Posterior vena cava (tissue), 2 donors: ENCODE data around the gene EFEMP1. TPM values are rescaled to one million over a fixed set of nuclear protein-coding genes. Genes with fewer than 3 reads are reported as not detected.

Experiments
- DNase-seq: peaks from one replicate; pipeline ENCODE4 v3.0.0-alpha.2; 2020; ENCODE audit warnings: low spot score
- intact Hi-C, 2 donors: fragments of 100-400 bp; cut with DNase I; formaldehyde crosslinking; loops; one replicate each; pipeline versions ENCODE4 v1.14.1 to v1.14.2; 2022 to 2023
- long read RNA-seq, 2 donors: library from polyadenylated mRNA; unstranded; transcript quantifications; one replicate each; pipeline ENCODE4 v2.0.0, GENCODE V29; 2020 to 2021
- total RNA-seq, 2 donors: library from RNA; stranded (reverse); fragmentation: NEBNext Ultra II Directional; extraction: Animal tissue kit (Norgen Biotek cat#: 25700); gene quantifications; one replicate each; pipeline ENCODE4 v1.2.1, GENCODE V29; 2021
- donor health status: DM: yes; HTN: yes; CAD: no.
- donor health status: DM: yes; HTN: yes; CAD: no.

EFEMP1 gene, protein sequence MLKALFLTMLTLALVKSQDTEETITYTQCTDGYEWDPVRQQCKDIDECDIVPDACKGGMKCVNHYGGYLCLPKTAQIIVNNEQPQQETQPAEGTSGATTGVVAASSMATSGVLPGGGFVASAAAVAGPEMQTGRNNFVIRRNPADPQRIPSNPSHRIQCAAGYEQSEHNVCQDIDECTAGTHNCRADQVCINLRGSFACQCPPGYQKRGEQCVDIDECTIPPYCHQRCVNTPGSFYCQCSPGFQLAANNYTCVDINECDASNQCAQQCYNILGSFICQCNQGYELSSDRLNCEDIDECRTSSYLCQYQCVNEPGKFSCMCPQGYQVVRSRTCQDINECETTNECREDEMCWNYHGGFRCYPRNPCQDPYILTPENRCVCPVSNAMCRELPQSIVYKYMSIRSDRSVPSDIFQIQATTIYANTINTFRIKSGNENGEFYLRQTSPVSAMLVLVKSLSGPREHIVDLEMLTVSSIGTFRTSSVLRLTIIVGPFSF
- total RNA-seq: 100 to 1,000 TPM; 327 to 476 TPM
- long read RNA-seq, donor 1, transcript EFEMP1-202 (11 exons, 3,024 nt): major isoform, 144 of 284 reads
- long read RNA-seq, donor 1, transcript EFEMP1-201 (12 exons, 1,820 nt): minor isoform, 82 of 284 reads
- long read RNA-seq, donor 1, partial matches to known transcripts: 33 of 284 reads
- long read RNA-seq, donor 1, other reads (novel, unspliced or antisense): 25 of 284 reads
- long read RNA-seq, donor 2, transcript EFEMP1-201 (12 exons, 1,820 nt): minor isoform, 223 of 853 reads
- long read RNA-seq, donor 2, transcript EFEMP1-202 (11 exons, 3,024 nt): major isoform, 444 of 853 reads
- long read RNA-seq, donor 2, partial matches to known transcripts: 46 of 853 reads
- long read RNA-seq, donor 2, other reads (novel, unspliced or antisense): 138 of 853 reads

DNA sequence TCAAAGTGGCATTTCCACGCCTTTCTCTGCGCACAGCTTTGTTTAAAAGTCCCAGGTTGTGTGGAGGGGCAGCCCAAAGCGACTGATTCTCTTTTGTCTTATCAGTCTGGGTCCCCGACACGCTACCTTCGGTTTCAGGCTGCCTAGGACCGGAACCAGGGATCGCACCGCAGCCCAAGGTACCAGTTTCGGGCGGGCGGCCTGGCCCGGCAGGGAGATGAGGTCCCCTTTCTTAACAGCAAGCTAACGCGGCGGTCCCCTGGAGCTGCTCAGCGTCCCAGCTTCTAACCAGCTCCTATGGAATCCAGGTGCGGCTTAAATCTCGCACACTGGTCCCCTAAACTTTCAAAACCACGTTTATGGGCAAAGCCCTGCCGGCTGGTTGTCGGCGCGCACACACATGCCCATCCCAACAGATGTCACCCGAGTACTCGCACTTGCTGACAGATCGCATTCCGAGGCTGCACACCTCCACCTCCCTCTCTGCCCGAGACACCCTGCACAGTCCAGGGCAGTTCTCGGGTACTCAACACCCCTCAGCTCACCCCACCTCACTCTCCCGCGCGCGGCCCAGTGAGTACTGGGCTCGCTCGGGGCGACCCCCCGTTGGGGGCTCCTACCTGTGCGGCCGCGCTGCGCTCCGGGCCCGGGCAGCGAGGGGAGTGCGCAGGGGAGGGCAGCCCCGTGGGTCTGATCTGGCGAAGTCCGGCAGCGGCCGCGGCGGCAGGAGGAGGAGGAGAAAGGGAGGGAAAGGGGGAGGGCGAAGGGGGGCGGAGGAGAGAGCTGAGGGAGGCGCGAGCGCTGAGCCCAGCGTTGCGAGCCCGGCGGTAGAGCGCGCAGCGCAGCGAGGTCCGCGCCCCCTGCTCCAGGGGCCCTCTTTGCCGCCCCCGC, at the start of gene EFEMP1:
Gene EFEMP1 (minus strand): TSS at position 692 of the 891 bp plus-strand sequence. CDS start 1,342 bp downstream, outside the sequence.
- intact Hi-C loops: no loop called here
- peak; percentile 91 for DNase-seq

DNA sequence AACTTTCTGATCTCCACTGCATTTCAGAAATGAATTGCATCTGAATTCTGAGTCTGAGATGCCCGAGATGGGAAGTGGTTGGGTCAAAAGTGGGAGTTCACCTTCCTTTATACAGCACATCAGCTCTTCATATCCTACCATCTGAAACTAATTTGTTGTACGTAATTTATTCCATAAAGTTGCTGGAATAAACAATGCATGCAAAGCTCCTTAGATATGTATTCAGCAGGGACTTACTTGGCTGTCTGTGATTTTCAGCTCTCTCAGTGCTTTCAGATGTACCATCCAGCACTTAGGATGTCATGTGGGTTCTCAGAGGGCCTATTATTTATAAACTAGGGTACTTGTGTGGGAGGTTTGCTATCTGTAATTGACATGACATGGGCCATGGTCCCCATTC, 46.9 kb upstream of the EFEMP1 start:
- no peak for DNase-seq

DNA sequence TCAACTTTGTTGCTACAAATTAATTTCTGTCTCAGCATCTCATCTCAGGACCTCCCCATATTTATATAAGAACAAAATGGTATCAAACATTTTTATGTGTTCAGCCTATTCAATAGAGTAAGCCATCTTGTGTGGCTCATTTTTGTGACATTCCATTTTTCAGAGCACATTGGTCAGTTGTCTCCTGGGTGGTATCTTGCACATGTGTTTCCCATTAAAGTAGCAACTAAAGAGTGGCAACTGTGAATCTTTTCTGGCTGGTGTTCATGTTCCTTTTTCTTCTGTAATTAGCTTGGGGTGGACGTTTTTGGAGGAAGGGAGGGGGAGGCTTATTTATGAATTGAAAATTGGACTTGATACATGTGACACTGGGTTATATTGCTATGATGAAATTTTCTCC, 45.4 kb upstream of the EFEMP1 start:
- intact Hi-C loops: no loop called here
- no peak for DNase-seq

More for the DNA sequence above, 46.9 kb upstream of the EFEMP1 start:
- intact Hi-C loops: no loop called here

DNA sequence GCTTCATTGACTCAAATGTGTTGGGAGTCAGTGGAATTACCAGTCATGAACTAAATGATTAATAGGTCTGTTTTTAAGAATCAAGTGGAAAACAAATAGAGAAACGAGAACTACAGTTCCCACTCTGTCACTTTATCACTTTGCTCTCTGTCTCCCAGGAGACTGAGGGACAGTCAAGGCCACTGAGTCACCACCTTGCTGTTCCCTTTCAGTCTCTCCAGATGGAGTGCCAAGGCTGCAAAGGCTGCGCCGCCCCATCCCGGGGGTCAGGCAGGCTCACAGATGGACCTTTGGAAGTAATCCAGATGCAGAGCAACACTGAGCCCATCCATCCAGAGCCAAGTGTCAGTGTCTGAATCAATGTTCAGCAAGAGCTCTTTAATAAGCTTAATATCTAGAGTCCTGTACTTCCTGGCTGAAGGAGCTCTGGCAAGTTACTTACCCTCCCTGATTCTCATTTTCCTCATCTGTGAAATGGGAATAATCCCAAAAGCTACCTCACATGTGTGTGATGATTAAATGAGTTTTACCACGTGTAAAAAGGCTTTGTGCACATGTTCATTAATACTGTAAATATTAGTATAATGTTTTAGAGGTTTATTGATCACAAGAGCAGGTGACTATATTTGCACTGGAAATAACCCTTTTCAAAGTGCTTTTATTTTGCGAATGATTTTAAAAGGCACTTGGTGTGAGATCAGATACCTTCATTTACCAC, 43.0 kb upstream of the EFEMP1 start:
- peak; percentile 87 for DNase-seq
- intact Hi-C loops: no loop called here

DNA sequence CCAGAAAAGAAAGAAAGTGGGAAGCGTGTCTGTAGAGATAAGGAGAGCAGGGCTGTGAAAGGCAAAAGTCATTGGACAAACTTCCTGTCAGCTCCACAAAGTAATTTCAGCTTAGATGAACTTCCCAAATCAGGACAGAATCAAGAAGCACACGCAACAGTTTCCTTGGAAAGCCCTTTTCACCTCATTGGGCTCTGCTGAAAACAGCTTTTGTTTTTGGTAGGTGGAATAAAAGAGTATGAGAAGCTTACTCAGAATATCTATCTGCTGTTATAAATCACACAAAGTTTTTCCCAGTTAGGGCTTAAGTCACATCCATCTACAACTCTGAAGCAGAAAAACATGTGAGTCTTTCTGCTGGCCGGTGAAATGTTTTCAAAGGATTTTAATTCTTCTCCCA, 42.4 kb upstream of the EFEMP1 start:
- intact Hi-C loops: no loop called here
- no peak for DNase-seq

DNA sequence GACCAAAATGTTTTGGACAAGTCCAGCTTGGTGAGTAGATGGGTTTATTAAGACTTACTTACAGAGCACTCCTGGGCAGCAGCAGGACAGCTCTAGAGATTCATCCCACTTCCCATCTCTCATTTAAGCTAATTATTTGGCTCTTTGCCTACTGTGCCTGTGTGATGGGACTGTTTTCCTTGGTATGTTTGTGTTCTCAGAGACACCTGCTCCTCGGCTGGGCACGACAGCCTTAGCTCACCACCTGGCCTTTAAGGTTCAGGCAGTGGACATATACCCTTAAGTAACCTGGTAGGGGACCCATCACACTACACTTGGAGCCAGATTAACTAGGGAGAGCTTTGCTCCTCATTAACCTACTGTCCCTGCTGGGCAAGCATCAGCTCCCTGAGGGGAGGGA, 41.7 kb upstream of the EFEMP1 start:
- intact Hi-C loops: no loop called here
- DNase-seq: no peak

DNA sequence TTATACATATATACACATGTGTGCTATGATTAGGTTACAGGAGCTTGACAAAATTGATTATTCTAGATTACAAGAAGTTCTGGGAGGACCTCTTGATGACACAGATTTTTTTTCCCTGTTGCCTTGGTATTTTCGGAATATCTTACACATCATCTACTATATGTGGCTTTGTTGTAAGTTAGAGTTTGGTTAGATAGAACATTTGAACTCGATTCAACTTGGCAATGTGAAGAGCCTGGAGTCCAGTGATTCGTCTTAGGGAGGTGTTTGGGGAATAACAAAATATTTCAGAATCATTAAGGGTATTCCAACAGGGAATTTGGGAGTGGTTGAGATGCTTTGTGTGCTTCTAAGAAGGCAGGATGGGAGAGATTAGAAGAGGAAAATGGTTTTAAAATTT, 39.3 kb upstream of the EFEMP1 start:
- intact Hi-C loops: no loop called here
- DNase-seq: no peak

DNA sequence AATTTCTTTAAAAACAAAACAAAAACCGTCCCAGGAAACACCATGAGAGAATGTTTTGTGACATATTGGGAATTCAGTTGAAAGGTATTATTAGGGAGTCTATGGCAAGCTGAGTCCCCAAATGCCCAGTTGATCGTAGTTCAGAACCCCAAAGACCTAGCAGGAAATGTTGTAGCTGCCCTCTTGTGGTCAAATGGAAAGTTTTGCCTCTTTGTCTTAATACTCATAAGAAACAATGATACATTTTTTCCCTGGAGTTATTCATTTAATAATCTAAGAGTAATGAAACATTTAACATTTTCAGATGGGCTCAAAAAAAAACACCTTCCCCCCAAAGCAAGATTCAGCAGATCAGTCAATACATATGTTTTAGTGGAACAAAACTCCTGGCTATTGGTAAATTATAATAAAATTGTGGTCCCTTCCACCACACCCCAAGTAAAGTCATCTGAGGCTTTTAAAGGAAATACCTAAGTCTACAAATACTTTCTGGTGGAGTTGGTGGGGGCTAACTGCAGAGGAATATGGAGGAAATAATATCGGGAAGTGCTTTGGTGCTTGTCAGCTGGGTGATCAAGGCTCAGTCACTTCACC, 37.8 kb upstream of the EFEMP1 start:
- DNase-seq: no peak
- intact Hi-C loops: no loop called here

DNA sequence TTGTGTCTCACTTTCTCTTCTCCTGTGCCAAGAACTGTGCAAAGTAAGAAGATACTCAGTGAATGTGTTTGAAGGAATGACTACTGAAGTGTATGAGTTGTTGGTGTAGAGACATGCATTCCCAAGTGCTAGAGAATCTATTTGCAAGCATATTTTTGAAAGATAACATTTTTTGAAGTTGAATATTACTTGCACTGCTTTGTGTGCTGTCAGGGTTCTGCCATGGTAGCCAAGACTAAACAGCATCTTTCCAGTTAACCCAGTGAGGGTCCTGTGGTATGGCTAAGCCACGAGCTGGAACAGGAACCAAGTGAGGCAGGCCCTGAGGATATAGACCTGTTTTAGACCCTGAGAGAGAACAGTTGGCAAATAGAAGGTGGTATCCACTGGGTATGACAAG, 35.2 kb upstream of the EFEMP1 start:
- intact Hi-C loops: loop anchor here in 1 of 2 donors (5.0 kb wide), 1 partner anchor 186 kb away; no protein-coding TSS in a partner anchor
- no peak for DNase-seq

DNA sequence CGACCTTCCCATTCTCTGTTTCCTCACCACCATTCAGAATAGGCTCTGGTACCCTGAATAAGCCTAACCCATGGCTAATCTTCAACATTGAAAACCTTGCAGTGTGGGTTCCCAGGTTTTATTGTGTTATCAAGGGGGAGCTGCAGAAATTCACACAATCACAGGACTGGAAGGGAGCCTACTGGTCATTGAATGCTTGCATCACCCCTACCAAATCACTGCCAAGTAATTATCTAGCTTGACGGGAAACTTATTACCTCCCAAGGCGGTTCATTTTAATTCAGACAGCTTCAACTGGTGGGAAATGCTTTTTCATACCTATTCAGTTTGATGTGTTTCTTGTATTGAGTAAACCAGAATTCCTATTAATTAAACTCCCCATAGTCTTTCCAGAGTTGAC, 33.6 kb upstream of the EFEMP1 start:
- intact Hi-C loops: loop anchor here in 1 of 2 donors (5.0 kb wide), 1 partner anchor 185 kb away; no protein-coding TSS in a partner anchor
- DNase-seq: no peak

DNA sequence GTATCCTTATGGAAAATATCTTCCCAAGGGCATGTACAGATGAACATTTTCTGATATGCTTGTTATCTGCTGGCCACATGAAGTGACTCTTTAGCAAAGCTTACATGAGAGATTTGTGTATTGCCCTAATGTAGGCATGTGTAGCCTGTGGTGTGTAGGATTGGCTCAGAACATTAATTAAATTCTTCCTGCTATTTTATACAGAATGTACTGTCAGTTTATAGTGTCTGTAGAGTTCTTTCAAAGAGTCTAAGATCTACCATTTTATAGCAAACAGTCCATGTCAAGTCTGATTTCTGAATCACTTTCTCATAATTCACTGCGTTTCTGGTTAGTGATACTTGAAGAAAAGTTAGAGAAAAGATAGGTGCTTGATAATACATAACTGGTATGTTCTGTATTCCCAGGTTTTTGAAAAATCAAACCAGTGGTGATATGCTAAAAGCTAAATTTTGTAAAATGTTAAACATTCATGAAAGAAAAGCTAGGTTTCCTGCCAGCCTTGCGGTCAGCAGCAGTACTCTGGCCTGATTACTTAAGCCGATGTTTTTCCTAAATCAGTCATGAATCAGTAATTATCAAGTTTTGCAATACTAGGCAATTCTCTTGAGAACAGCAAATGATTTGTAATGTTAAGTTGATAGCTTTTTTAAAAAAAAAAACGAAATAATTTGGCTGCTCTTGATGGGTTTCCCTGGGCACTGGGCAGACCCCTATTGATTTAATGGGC, 30.9 kb upstream of the EFEMP1 start:
- intact Hi-C loops: loop anchor here in 1 of 2 donors (5.0 kb wide), 1 partner anchor 182 kb away; no protein-coding TSS in a partner anchor

DNA sequence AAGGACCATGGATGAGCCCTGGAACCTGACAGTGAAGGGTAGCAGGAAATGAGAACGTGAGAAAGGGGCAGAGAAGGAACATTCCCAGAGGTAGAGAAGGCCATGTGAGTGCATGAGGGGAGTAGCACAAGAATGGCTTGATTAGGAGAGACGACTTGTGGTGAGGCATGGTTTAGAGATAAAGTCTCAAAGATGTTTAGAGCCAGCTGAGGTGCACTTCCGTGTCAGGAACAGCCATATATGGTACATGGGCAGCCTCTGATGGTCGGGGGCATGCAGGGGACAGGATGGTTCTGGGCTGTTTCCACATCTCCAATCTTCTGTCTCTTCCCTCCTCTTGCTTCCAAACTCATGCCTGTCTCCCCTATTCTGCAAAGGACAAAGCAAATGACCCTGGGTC, 28.8 kb upstream of the EFEMP1 start:
- no peak for DNase-seq
- intact Hi-C loops: no loop called here

More for the DNA sequence above, 30.9 kb upstream of the EFEMP1 start:
- DNase-seq: no peak

DNA sequence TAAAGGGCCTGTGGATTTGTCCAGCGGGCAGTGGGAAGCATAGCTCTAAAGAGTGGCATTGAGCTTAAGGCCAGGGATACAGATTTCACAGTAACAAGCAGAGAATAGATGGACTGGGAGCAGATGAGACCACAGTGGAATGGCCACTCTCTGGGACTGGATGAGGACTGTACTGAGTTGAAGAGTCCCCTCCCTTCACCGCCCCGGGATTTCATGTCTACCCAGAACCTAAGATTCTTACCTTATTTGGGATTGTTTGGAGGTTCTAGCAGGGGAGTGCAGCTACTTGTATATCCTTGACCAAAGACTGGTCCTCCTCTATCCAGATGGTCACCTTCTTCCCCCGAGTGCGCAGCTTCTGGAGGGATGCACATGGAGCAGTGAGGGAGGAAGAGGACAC, 28.0 kb upstream of the EFEMP1 start:
- DNase-seq: no peak
- intact Hi-C loops: no loop called here

DNA sequence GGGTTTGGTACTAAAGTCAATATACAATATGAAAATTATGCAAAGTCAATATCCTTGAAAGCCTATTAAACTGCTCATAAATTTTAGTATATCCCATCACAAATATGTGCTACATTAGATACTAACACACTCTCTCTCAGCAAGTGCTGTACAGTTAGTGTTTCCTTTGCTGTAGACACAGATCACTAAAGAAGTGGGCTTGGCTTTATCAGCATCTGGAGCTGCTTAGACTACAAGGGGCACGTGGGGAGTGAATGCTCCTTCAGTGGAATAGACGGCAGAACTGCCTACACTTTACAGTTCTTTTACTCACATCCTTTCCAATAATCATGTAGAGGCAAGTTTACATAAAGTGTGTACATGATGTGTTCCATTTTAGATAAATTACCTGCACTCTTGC, 26.0 kb upstream of the EFEMP1 start:
- intact Hi-C loops: no loop called here
- no peak for DNase-seq

DNA sequence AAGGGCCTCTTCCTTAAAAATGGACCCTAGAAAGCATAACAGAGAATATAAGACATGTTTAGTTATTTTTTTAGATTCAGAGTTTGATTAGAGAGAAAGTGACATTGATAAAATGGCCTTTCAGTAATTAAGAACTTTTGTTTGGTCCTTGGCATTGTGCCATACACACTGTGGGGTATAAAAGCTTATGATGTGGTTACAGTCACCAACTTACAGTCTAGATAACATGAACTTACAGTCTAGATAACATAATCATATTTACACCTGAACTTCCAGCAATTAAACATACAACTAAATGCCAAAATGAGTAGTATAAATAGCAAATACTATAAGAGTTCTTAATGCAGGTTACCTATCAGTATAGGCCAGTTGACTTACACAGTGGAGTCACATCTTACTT, 25.6 kb upstream of the EFEMP1 start:
- DNase-seq: no peak
- intact Hi-C loops: no loop called here

DNA sequence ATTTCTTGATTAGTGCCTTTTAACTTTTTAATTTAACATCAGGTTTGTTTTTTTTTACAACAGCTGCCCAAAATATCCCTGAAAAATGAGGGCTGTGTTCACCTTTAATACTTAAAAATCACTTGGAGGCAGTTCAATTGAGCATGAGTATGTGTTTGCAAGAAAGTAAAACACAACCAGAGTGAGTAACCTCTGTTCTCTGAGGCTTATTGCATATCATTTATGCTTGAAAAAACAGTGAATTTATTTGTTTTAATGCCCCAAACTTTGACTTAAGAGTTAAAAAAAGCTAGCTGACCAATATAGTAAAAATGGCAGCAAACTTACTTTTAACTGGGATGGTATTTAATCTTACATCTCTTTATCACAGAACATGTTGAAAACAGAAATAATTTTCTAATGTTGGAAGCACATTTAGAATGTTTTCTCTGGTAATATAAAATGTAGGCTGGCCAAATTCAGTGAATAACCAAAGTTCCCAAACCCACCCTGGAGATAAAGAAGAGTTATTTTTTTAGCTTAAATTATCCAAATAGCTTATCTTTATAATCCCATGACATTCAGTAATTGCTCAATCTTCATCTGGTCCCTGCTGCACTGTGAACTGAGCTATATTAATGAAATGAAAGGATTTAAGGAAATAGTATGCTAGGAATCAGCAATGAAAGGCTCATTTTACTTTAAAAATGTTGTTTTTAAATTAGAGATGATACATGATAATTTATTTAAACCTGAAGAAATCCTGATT, 24.8 kb upstream of the EFEMP1 start:
- DNase-seq: no peak
- intact Hi-C loops: no loop called here

DNA sequence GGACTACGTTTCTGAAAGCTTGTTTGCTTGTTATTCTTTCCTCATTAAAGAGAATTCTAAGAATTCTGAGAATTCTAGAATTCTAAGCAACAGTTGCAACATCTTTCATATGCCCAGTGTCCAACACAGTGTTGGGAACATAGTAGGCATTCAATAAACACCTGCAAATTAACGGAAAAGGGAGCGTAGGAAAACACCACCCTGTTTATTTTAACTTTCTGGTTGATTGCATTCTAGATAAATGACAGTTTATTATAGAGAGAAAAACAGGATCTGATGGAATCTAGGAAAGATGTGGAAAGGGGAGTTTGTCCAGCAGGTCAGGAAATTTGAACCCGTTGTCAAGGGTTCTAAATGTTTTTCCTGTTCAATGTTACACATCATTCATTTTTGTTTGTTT, 24.2 kb upstream of the EFEMP1 start:
- intact Hi-C loops: no loop called here
- DNase-seq: no peak
